Ishikawa (cell line): Measurements from ENCODE around the gene TOR2A.

Experiments
- CREB1 ChIP-seq: IDR thresholded peaks from 2 replicates; pipeline ENCODE4 v1.6.1; 2012; ENCODE audit warnings: low read depth
- EGR1 ChIP-seq: IDR thresholded peaks from 2 replicates; pipeline ENCODE4 v1.6.1; 2012
- EP300 ChIP-seq: IDR thresholded peaks from 2 replicates; pipeline ENCODE4 v1.6.1; 2012; ENCODE audit warnings: borderline replicate concordance
- FOXM1 ChIP-seq: IDR thresholded peaks from 2 replicates; pipeline ENCODE4 v1.6.1; 2012; ENCODE audit warnings: low read depth, borderline replicate concordance
- MAX ChIP-seq: IDR thresholded peaks from 2 replicates; pipeline ENCODE4 v1.6.1; 2012
- RAD21 ChIP-seq: IDR thresholded peaks from 2 replicates; pipeline ENCODE4 v1.6.1; 2012; ENCODE audit warnings: low read depth
- REST ChIP-seq: IDR thresholded peaks from 2 replicates; pipeline ENCODE4 v1.6.1; 2012; ENCODE audit warnings: low read depth, mild to moderate bottlenecking
- TAF1 ChIP-seq: IDR thresholded peaks from 2 replicates; pipeline ENCODE4 v1.6.1; 2012; ENCODE audit warnings: low read depth, mild to moderate bottlenecking
- ZBTB7A ChIP-seq: IDR thresholded peaks from 2 replicates; pipeline ENCODE4 v1.6.1; 2012; ENCODE audit warnings: low read depth

- TF ChIP-seq ZBTB7A (no peak), TAF1 (no peak), EP300 (no peak), CREB1 (no peak), MAX (no peak), RAD21 (no peak), REST (no peak), EGR1 (no peak), FOXM1 (no peak)
These were observed 8.2 kb downstream of the TOR2A start for GRCh38 chr9:127726871-127727270.
